ENCODE measurements around the gene VTN.

Gene VTN

GRCh38 chr17:28320215-28321061, 49.7 kb downstream of the VTN start:
- Histone ChIP-seq H3K9me3 (ENCODE audit: control insufficient read depth, insufficient read depth, low read length) (no peaks in the 10 kb centered on the region), H3K27ac (ENCODE audit: low read length) (no peak overlapping the region), H3K27me3 (ENCODE audit: control insufficient read depth, insufficient read depth, low read length) (no peaks in the 10 kb centered on the region), H3K4me1 (ENCODE audit: control insufficient read depth, insufficient read depth, low read length) (no peaks in the 10 kb centered on the region; the same call in 1 of the 2 replicates), H3K36me3 (ENCODE audit: control insufficient read depth, insufficient read depth, low read length) (no peaks in the 10 kb centered on the region), H3K4me3 (ENCODE audit: low read length) (peak overlapping the region; percentile 68; the same call in 1 of the 2 replicates)
- DNase-seq (ENCODE audit: low read depth, low spot score): no peak
- no CpG with 5 or more reads among the region's 8 CpGs for WGBS (ENCODE audit: insufficient coverage, insufficient read length)

GRCh38 chr17:28319598-28319935, 50.5 kb downstream of the VTN start:
- Histone ChIP-seq H3K36me3 (ENCODE audit: control insufficient read depth, insufficient read depth, low read length) (no peaks in the 10 kb centered on the region), H3K27ac (ENCODE audit: low read length) (no peak overlapping the region), H3K27me3 (ENCODE audit: control insufficient read depth, insufficient read depth, low read length) (no peaks in the 10 kb centered on the region), H3K9me3 (ENCODE audit: control insufficient read depth, insufficient read depth, low read length) (no peaks in the 10 kb centered on the region), H3K4me1 (ENCODE audit: control insufficient read depth, insufficient read depth, low read length) (no peaks in the 10 kb centered on the region; the same call in 1 of the 2 replicates), H3K4me3 (ENCODE audit: low read length) (peak overlapping the region; percentile 68)
- no peak for DNase-seq (ENCODE audit: low read depth, low spot score)
- whole genome bisulfite sequencing (ENCODE audit: insufficient coverage, insufficient read length): no CpG with 5 or more reads among the region's 7 CpGs

- H3K4me1 ChIP-seq (ENCODE audit: control insufficient read depth, insufficient read depth, low read length): no peaks in the 10 kb centered on the region; the same call in 1 of the 2 replicates
- H3K36me3 ChIP-seq (ENCODE audit: control insufficient read depth, insufficient read depth, low read length): no peaks in the 10 kb centered on the region
- no CpG with 5 or more reads among the region's 72 CpGs for WGBS (ENCODE audit: insufficient coverage, insufficient read length)
These were observed 51.1 kb downstream of the VTN start, which contains the start of gene TMEM97 for GRCh38 chr17:28318759-28319597. TMEM97 (plus strand) TSS chr17:28319200; CDS start chr17:28319240, 40 bp downstream.

DNA sequence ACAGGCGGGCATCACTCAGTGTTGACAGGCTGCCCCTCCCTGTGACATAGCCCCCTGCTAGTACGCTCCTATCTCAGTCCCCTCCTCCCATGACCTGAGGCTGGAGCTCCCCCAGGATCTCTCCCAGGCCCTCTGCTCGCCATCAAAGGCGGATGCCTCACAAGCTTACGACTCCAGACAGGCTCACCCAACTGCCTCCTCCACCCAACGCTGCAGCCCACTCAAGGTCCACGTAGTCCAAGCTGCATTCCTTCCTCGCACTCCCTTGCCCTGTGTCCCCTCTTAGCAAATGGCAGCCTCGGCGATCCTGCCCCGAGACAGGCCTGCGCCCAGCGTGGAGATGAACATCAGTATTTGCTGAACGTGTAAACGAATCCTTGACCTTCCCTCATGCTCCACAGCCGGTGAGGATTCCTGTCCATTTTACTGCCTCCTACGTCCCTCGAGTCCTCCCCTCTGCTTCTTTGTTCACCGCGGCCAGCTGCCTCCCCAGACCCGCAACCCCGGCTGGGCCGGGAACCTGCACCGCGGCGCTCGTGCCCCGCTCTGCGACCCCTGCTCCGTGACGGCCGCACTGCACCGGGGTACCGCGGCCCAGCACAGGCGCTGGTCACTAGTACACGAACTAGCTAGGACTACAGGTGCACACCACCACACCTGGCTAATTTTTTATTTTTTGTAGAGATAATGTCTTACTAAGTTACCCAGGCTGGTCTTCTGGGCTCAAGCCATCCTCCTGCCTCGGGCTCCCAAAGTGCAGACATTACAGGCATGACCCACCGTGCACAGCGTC, 51.9 kb downstream of the VTN start:
- Histone ChIP-seq H3K27me3 (ENCODE audit: control insufficient read depth, insufficient read depth, low read length) (no peaks in the 10 kb centered on the region), H3K4me3 (ENCODE audit: low read length) (peak overlapping the region; percentile 68; the same call in 1 of the 2 replicates), H3K27ac (ENCODE audit: low read length) (no peak overlapping the region), H3K9me3 (ENCODE audit: control insufficient read depth, insufficient read depth, low read length) (no peaks in the 10 kb centered on the region), H3K4me1 (ENCODE audit: control insufficient read depth, insufficient read depth, low read length) (no peaks in the 10 kb centered on the region; the same call in 1 of the 2 replicates), H3K36me3 (ENCODE audit: control insufficient read depth, insufficient read depth, low read length) (no peaks in the 10 kb centered on the region)
- no CpG with 5 or more reads among the region's 40 CpGs for WGBS (ENCODE audit: insufficient coverage, insufficient read length)
- DNase-seq (ENCODE audit: low read depth, low spot score): no peak

More at GRCh38 chr17:28318759-28319597, 51.1 kb downstream of the VTN start, which contains the start of gene TMEM97:
- Histone ChIP-seq H3K9me3 (ENCODE audit: control insufficient read depth, insufficient read depth, low read length) (no peaks in the 10 kb centered on the region), H3K4me3 (ENCODE audit: low read length) (peak within 1 kb of the TSS; percentile 68), H3K27me3 (ENCODE audit: control insufficient read depth, insufficient read depth, low read length) (no peaks in the 10 kb centered on the region), H3K27ac (ENCODE audit: low read length) (no peak within 1 kb of the TSS)
- peak; percentile 89 for DNase-seq (ENCODE audit: low read depth, low spot score)
